ENCODE measurements around the gene CA5A. TPM values are rescaled to one million over a fixed set of nuclear protein-coding genes. Genes with fewer than 3 reads are reported as not detected.

Gene CA5A
- total RNA-seq, 2 experiments from 2014 or later, result not detected

- H3K27ac Mint-ChIP-seq, result no peak overlapping the region
- DNase-seq, result no peak
- ATAC-seq, result no peak
- H3K27me3 Mint-ChIP-seq (ENCODE audit: low read depth), result no peaks in the 10 kb centered on the region
- ChIA-PET POLR2A (no interaction called here), CTCF (no interaction called here)
- peaks cover 50% of the 10 kb centered on the region for H3K36me3 Mint-ChIP-seq (ENCODE audit: low read depth)
- peaks cover 11% of the 10 kb centered on the region for H3K9me3 Mint-ChIP-seq (ENCODE audit: insufficient read depth)
- no peak overlapping the region for H3K4me3 Mint-ChIP-seq
- H3K4me1 Mint-ChIP-seq (ENCODE audit: low read depth), result peaks cover 35% of the 10 kb centered on the region
These were observed 40.3 kb upstream of the CA5A start for GRCh38 chr16:87976665-87977064.

- POLR2A ChIA-PET, result no interaction called here
- H3K9me3 Mint-ChIP-seq (ENCODE audit: insufficient read depth), result peaks cover 20% of the 10 kb centered on the region
- DNase-seq (no peak), ATAC-seq (no peak)
- peaks cover 18% of the 10 kb centered on the region for H3K4me1 Mint-ChIP-seq (ENCODE audit: low read depth)
- no peak overlapping the region for H3K4me3 Mint-ChIP-seq
- no peaks in the 10 kb centered on the region for H3K27me3 Mint-ChIP-seq (ENCODE audit: low read depth)
- peaks cover 54% of the 10 kb centered on the region for H3K36me3 Mint-ChIP-seq (ENCODE audit: low read depth)
- CTCF ChIA-PET, result no interaction called here
- H3K27ac Mint-ChIP-seq, result no peak overlapping the region
These were observed 37.8 kb upstream of the CA5A start for GRCh38 chr16:87974178-87974577.

- H3K9me3 Mint-ChIP-seq (ENCODE audit: insufficient read depth), result peaks cover 20% of the 10 kb centered on the region
- H3K27me3 Mint-ChIP-seq (ENCODE audit: low read depth), result no peaks in the 10 kb centered on the region
- H3K4me1 Mint-ChIP-seq (ENCODE audit: low read depth), result peaks cover 17% of the 10 kb centered on the region
- H3K36me3 Mint-ChIP-seq (ENCODE audit: low read depth), result peaks cover 53% of the 10 kb centered on the region
- POLR2A ChIA-PET, result no interaction called here
- DNase-seq (no peak), ATAC-seq (no peak)
- H3K4me3 Mint-ChIP-seq, result no peak overlapping the region
- H3K27ac Mint-ChIP-seq, result no peak overlapping the region
- CTCF ChIA-PET, result no interaction called here
These were observed 37.4 kb upstream of the CA5A start for GRCh38 chr16:87973717-87974116.

GRCh38 chr16:87971933-87972332 is 35.6 kb upstream of the CA5A start:
- no peak for ATAC-seq
- ChIA-PET CTCF (no interaction called here), POLR2A (no interaction called here)
- no peak for DNase-seq
- peaks cover 20% of the 10 kb centered on the region for H3K9me3 Mint-ChIP-seq (ENCODE audit: insufficient read depth)
- no peaks in the 10 kb centered on the region for H3K27me3 Mint-ChIP-seq (ENCODE audit: low read depth)
- peaks cover 49% of the 10 kb centered on the region for H3K36me3 Mint-ChIP-seq (ENCODE audit: low read depth)
- no peak overlapping the region for H3K4me3 Mint-ChIP-seq
- peaks cover 20% of the 10 kb centered on the region for H3K4me1 Mint-ChIP-seq (ENCODE audit: low read depth)
- no peak overlapping the region for H3K27ac Mint-ChIP-seq

- ChIA-PET POLR2A (no interaction called here), CTCF (interaction anchor here (1.3 kb wide), 1 partner anchor 14 kb away, joined by 5 read pairs; no protein-coding TSS in a partner anchor)
- no peak for DNase-seq
- H3K4me3 Mint-ChIP-seq, result no peak overlapping the region
- peaks cover 38% of the 10 kb centered on the region for H3K36me3 Mint-ChIP-seq (ENCODE audit: low read depth)
- ATAC-seq, result no peak
- H3K4me1 Mint-ChIP-seq (ENCODE audit: low read depth), result peaks cover 35% of the 10 kb centered on the region
- H3K9me3 Mint-ChIP-seq (ENCODE audit: insufficient read depth), result peaks cover 20% of the 10 kb centered on the region
- no peaks in the 10 kb centered on the region for H3K27me3 Mint-ChIP-seq (ENCODE audit: low read depth)
- H3K27ac Mint-ChIP-seq, result no peak overlapping the region
These were observed 33.9 kb upstream of the CA5A start for GRCh38 chr16:87970186-87970585.

GRCh38 chr16:87968541-87968940 is 32.2 kb upstream of the CA5A start:
- Mint-ChIP-seq H3K9me3 (ENCODE audit: insufficient read depth) (peaks cover 20% of the 10 kb centered on the region), H3K4me1 (ENCODE audit: low read depth) (peaks cover 43% of the 10 kb centered on the region), H3K4me3 (no peak overlapping the region), H3K36me3 (ENCODE audit: low read depth) (peaks cover 32% of the 10 kb centered on the region), H3K27ac (no peak overlapping the region), H3K27me3 (ENCODE audit: low read depth) (no peaks in the 10 kb centered on the region)
- CTCF ChIA-PET, result interaction anchor here (1.6 kb wide), 1 partner anchor 319 kb away, joined by 3 read pairs; no protein-coding TSS in a partner anchor
- POLR2A ChIA-PET, result interaction anchor here (0.7 kb wide), 1 partner anchor 509 kb away, joined by 4 read pairs; no protein-coding TSS in a partner anchor
- no peak for ATAC-seq
- DNase-seq, result no peak

- peak overlapping the region; percentile 46 for H3K4me3 Mint-ChIP-seq
- no peaks in the 10 kb centered on the region for H3K27me3 Mint-ChIP-seq (ENCODE audit: low read depth)
- H3K27ac Mint-ChIP-seq, result peak overlapping the region; percentile 72
- ATAC-seq, result no peak
- peaks cover 18% of the 10 kb centered on the region for H3K36me3 Mint-ChIP-seq (ENCODE audit: low read depth)
- H3K4me1 Mint-ChIP-seq (ENCODE audit: low read depth), result peaks cover 53% of the 10 kb centered on the region
- ChIA-PET CTCF (interaction anchor here (1.2 to 1.4 kb wide), 3 partner anchors 10 to 15 kb away, joined by 4 to 7 read pairs (median 4); partner anchors contain the start of gene BANP), POLR2A (interaction anchor here (1.2 kb wide), 1 partner anchor 10 kb away, joined by 6 read pairs; no protein-coding TSS in a partner anchor)
- DNase-seq, result no peak
- H3K9me3 Mint-ChIP-seq (ENCODE audit: insufficient read depth), result peaks cover 9% of the 10 kb centered on the region
These were observed 30.4 kb upstream of the CA5A start for GRCh38 chr16:87966685-87967185.

GRCh38 chr16:87966064-87966645 is 29.8 kb upstream of the CA5A start:
- no peak overlapping the region for H3K4me3 Mint-ChIP-seq
- peaks cover 3% of the 10 kb centered on the region for H3K9me3 Mint-ChIP-seq (ENCODE audit: insufficient read depth)
- peak overlapping the region; percentile 74 for H3K27ac Mint-ChIP-seq
- no peaks in the 10 kb centered on the region for H3K27me3 Mint-ChIP-seq (ENCODE audit: low read depth)
- CTCF ChIA-PET, result interaction anchor here (1.2 to 1.4 kb wide), 3 partner anchors 9 to 15 kb away, joined by 4 to 7 read pairs (median 4); partner anchors contain the start of gene BANP
- H3K36me3 Mint-ChIP-seq (ENCODE audit: low read depth), result peaks cover 16% of the 10 kb centered on the region
- H3K4me1 Mint-ChIP-seq (ENCODE audit: low read depth), result peaks cover 57% of the 10 kb centered on the region
- DNase-seq, result no peak
- no peak for ATAC-seq
- POLR2A ChIA-PET, result interaction anchor here (0.6 to 1.2 kb wide), 2 partner anchors 9 to 101 kb away, joined by 3 to 6 read pairs; no protein-coding TSS in a partner anchor

GRCh38 chr16:87965417-87965816 is 29.1 kb upstream of the CA5A start:
- peaks cover 60% of the 10 kb centered on the region for H3K4me1 Mint-ChIP-seq (ENCODE audit: low read depth)
- POLR2A ChIA-PET, result no interaction called here

GRCh38 chr16:87964049-87964659 is 27.8 kb upstream of the CA5A start:
- Mint-ChIP-seq H3K4me3 (no peak overlapping the region), H3K9me3 (ENCODE audit: insufficient read depth) (no peaks in the 10 kb centered on the region), H3K36me3 (ENCODE audit: low read depth) (peaks cover 12% of the 10 kb centered on the region), H3K27me3 (ENCODE audit: low read depth) (no peaks in the 10 kb centered on the region), H3K27ac (peak overlapping the region; percentile 82), H3K4me1 (ENCODE audit: low read depth) (peaks cover 68% of the 10 kb centered on the region)
- DNase-seq (no peak), ATAC-seq (no peak)
- CTCF ChIA-PET, result interaction anchor here (0.6 kb wide), 1 partner anchor 1891 kb away, joined by 3 read pairs; no protein-coding TSS in a partner anchor
- POLR2A ChIA-PET, result interaction anchor here (1.3 to 3.9 kb wide), 2 partner anchors 10 to 12 kb away, joined by 5 to 20 read pairs; partner anchors contain the start of gene BANP

More at GRCh38 chr16:87965417-87965816, 29.1 kb upstream of the CA5A start:
- CTCF ChIA-PET, result interaction anchor here (1.2 kb wide), 1 partner anchor 11 kb away, joined by 4 read pairs; no protein-coding TSS in a partner anchor
- no peaks in the 10 kb centered on the region for H3K27me3 Mint-ChIP-seq (ENCODE audit: low read depth)
- no peak overlapping the region for H3K4me3 Mint-ChIP-seq
- no peaks in the 10 kb centered on the region for H3K9me3 Mint-ChIP-seq (ENCODE audit: insufficient read depth)
- ATAC-seq (no peak), DNase-seq (no peak)
- H3K36me3 Mint-ChIP-seq (ENCODE audit: low read depth), result peaks cover 11% of the 10 kb centered on the region
- peak overlapping the region; percentile 82 for H3K27ac Mint-ChIP-seq

GRCh38 chr16:87963400-87963799 is 27.1 kb upstream of the CA5A start:
- Mint-ChIP-seq H3K4me3 (no peak overlapping the region), H3K27ac (peak overlapping the region; percentile 82), H3K27me3 (ENCODE audit: low read depth) (no peaks in the 10 kb centered on the region), H3K9me3 (ENCODE audit: insufficient read depth) (no peaks in the 10 kb centered on the region), H3K36me3 (ENCODE audit: low read depth) (peaks cover 11% of the 10 kb centered on the region), H3K4me1 (ENCODE audit: low read depth) (peaks cover 72% of the 10 kb centered on the region)
- ChIA-PET CTCF (interaction anchor here (0.8 kb wide), 1 partner anchor 474 kb away, joined by 3 read pairs; no protein-coding TSS in a partner anchor), POLR2A (interaction anchor here (1.3 to 3.9 kb wide), 2 partner anchors 9 to 12 kb away, joined by 5 to 20 read pairs; partner anchors contain the start of gene BANP)
- peak; percentile 76 for DNase-seq
- ATAC-seq, result peak; percentile 85

GRCh38 chr16:87961623-87962022 is 25.3 kb upstream of the CA5A start:
- ChIA-PET CTCF (interaction anchor here (1.2 to 1.5 kb wide), 3 partner anchors 43 to 475 kb away, joined by 3 to 4 read pairs (median 4); no protein-coding TSS in a partner anchor), POLR2A (interaction anchor here (3.9 kb wide), 1 partner anchor 10 kb away, joined by 20 read pairs; the partner anchor contains the start of gene BANP)
- H3K27ac Mint-ChIP-seq, result no peak overlapping the region
- H3K4me1 Mint-ChIP-seq (ENCODE audit: low read depth), result peaks cover 83% of the 10 kb centered on the region
- H3K27me3 Mint-ChIP-seq (ENCODE audit: low read depth), result no peaks in the 10 kb centered on the region
- H3K4me3 Mint-ChIP-seq, result no peak overlapping the region
- DNase-seq (no peak), ATAC-seq (no peak)
- no peaks in the 10 kb centered on the region for H3K9me3 Mint-ChIP-seq (ENCODE audit: insufficient read depth)
- peaks cover 27% of the 10 kb centered on the region for H3K36me3 Mint-ChIP-seq (ENCODE audit: low read depth)

Measured in activated CD8-positive, alpha-beta T cell treated with anti-CD3 and anti-CD28 coated beads, Interleukin-2, amount 10 ng/mL, durations not matched to agents 7 days and 5 days (primary cell).